DND-41 (cell line): ENCODE results near the gene RNU1-1.
"Not testable (repeated sequence)": the region's sequence is repeated elsewhere in the genome, so short reads cannot be mapped to it uniquely, and the experiment has no call there.

ENCODE experiments used
- EZH2 ChIP-seq: IDR thresholded peaks from 3 replicates; pipeline ENCODE4 v1.6.1; 2012; ENCODE audit warnings: borderline replicate concordance, low read depth, mild to moderate bottlenecking, moderate library complexity, low read length, inconsistent platforms; ENCODE audit not compliant: severe bottlenecking
- TF ChIP-seq, protein P1 (sequence below): IDR thresholded peaks from 2 replicates; pipeline ENCODE4 v1.5.1; 2012; ENCODE audit warnings: borderline replicate concordance, low read length, moderate library complexity, mild to moderate bottlenecking; ENCODE audit not compliant: poor library complexity, severe bottlenecking; ENCODE audit errors: extremely low read depth

DNA sequence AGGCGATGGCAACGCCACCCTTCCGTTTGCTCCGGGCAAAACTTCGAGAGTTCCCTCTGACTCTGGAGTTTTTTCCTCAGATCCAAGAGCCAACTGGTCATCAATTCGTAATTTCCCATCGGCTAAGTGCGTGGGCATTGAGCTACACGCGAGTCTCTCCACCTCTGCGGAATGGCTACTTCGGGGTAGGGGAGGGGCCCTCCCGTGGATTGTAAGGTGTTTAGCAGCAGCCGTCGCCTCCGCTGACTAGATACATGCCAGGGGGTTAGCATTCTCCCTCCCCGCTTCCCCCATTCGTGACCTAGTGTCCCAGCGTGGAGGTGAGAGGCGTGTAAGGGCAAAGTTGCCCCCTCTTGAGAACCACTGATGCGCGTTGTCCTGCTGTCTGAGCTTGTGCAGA, 21.8 kb upstream of the RNU1-1 start:
- TF ChIP-seq, protein P1, sequence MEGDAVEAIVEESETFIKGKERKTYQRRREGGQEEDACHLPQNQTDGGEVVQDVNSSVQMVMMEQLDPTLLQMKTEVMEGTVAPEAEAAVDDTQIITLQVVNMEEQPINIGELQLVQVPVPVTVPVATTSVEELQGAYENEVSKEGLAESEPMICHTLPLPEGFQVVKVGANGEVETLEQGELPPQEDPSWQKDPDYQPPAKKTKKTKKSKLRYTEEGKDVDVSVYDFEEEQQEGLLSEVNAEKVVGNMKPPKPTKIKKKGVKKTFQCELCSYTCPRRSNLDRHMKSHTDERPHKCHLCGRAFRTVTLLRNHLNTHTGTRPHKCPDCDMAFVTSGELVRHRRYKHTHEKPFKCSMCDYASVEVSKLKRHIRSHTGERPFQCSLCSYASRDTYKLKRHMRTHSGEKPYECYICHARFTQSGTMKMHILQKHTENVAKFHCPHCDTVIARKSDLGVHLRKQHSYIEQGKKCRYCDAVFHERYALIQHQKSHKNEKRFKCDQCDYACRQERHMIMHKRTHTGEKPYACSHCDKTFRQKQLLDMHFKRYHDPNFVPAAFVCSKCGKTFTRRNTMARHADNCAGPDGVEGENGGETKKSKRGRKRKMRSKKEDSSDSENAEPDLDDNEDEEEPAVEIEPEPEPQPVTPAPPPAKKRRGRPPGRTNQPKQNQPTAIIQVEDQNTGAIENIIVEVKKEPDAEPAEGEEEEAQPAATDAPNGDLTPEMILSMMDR = not testable (repeated sequence)
- TF ChIP-seq EZH2 = not testable (repeated sequence)
